Muscle of back (tissue), 11 donors: Measurements from ENCODE around the gene RGS5. TPM values are rescaled to one million over a fixed set of nuclear protein-coding genes. Genes with fewer than 3 reads are reported as not detected.

Experiments
- DNase-seq, 3 donors: peaks; one replicate each; pipeline versions ENCODE4 v3.0.0 to v3.0.0-alpha.2; 2013
- polyA plus RNA-seq, 10 donors: library from polyadenylated mRNA; unstranded; fragments of 120-200 nt; gene quantifications; one replicate each; pipeline ENCODE4 v1.2.1, GENCODE V29; 2013; ENCODE audit not compliant: insufficient read length in 10 of 10

Gene RGS5
- polyA plus RNA-seq, 10 donors, result 25.0 to 79.4 (median 40.3) TPM

DNA sequence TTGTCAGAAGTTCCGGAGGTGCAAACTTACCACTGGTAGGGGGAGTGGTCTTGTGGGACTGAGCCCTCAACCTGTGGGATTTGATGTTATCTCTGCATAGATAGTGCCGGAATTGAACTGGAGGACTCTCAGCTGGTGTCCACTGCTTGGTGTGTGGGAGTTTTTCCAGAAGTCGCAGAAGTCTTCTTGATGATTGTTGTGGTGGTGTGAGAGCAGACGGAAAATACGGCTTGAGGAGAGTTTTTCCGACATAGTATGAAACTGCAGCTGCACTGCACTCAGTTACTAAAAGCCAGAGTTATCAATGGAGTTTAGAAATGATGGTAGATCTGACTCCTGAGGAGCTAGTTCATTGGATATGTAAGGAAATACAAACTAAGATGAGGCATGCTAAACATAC lies 14.9 kb downstream of the RGS5 start:
- no peak for DNase-seq

DNA sequence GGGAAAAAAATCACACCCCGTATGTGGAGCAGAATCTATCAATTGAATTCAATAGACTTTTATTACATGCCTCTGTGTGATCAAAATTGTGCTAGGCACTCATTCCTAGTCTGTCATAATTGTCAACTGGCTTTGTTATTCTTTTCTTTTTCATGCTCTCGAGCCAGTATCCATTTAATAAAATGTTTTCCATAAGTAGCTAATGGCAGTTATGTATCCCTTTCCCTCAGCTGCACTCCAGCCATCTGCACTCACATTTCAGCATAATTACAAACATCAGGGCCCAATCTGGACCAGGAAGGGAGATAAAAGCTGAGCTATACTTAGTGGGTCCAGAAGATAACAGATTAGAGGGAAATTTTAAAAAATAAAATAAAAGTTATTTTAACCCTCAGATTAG lies 15.9 kb downstream of the RGS5 start:
- DNase-seq, result no peak

DNA sequence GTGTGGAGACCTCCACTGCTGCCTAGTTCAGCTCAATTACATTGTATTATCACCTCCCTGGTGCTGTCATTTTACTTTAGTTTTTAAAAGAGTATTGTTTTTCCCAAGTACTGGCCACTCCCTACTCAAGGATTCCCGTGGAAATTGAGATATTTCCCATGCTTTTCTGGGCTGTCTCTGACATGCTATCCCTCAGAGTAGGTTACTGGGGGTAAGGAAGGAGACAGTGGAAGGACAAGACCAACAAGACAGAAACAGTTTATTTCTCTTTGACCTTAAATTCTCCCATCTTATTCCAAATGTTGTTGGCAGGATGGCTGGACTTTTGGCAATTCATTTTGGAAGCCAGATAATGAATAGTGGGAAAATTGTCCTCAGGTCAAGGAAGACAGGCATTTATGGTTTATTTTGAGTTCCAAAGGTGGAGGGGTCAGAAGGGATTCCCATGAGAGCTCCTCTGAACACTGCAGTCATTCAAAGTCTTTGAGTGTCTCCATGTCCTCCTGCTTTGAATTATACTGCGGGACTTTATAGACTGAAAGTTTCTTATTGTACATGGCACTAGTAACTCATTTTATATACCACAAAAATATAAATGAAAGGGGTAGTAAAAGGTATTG lies 20.3 kb downstream of the RGS5 start:
- DNase-seq, result no peak

DNA sequence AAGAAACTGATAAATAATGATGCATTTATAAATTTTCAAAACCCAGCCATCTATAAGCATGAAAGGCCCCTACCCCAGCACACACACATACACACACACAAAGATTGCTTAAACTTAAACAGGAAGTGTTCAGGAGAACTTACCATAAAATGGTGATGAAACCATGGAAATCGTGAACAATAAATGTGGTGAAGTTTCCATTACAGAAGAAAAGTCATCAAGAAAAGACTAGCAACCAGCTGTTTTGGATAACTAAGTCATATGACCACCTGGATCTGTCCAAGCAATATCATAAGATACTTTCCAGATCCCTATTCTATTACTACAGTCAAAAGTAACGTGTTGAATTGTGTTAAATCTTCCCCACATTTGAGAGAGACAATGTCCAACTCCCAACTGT lies 24.1 kb downstream of the RGS5 start:
- no peak for DNase-seq

DNA sequence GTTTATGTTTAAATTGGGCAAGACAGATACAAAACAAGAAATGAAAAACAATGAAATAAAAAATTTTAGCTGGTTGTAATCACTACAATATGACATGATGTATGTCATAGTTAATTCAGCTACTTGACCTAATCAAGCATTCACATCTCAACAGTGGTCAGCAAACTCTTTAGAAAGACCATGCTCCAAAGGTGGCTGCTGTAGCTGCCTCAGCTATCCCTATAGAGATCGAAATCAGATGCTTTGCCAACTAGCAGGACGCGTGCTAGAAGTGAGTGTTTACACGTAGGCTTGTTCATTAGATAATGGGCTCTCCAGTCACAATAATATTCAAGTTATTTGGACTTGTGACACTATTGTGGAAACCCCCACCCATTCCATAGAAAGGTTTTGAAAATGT lies 25.9 kb downstream of the RGS5 start:
- DNase-seq, result no peak

DNA sequence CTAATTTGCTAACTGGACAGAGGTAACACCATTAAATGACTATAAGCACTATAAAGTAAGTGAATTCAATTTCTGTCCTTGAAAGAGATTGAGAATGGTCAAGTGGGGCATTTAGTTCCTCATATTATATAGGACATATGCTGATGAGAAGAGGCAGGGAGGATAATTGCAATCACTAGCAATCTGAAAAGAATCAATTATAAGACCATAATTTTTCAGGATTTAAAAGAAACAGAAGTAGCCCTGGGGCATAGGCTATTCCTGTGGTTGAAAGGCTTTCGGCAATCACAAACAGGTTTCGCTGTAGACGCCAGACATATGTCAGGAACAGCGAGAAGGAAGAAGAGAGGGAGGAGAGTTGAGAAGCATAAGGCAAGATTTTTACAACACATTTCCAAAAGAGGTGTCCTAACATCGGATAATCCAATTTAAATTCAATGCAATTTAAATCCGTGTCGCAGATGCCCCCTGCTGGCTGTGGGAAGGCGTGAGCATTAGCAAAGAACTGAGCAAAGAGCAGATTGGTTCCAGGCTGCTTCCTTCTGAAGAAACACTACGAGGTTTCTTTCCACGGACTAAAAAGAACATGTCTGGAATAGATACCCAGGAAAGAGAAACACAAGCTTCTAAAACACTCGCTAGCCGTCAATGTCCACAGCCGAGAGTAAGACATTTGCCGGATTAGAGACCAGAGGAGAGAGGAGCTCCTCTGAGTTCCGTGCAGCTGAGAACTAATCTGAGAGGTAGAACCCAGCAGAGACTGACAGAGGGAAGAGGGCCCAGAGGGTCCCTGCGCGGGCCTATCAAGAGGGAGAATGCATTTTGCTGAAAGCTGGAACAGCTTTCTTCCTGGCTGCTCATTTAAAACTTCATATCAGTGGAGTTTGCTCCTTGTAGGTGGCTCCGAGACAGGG lies 27.9 kb downstream of the RGS5 start:
- peak; percentile 37 to 67 (median 55) for DNase-seq

DNA sequence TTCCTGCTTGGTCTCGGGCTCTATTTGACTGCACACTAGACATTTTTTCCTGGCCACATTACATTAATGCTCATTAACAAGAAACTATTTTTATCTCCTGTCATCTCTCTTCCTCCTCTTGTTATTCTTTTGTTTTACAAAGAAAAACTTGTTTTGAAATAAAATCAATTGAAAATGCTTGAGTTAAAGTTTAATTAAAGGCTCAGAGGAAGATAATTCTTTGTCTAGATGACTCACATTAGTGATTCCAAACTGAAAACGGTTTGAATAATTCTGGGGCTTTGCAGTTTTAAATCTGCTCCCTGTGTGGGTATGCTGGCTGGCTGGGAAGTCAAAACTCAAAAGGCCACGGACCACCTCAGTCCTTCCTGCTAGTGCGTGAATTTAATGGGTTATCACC lies 29.6 kb downstream of the RGS5 start:
- DNase-seq, result no peak

DNA sequence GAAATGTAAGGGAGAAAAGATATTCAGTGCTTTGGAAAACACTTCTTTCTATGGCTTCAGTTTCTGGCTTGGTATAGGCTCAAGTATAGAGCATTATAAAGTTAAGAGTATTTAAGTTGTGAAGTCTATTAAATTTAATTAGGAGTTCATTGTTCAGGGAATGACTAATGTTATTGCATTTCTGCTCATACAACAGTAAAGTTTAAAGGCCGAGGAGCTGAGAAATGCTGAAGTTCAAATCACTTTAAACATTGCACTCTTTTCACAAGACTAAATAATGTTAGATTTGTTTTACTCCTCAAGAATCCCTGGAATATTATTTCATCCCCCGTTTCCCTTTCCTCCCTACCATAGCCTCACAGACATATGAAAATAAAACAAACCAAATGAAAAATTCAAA lies 30.1 kb downstream of the RGS5 start:
- DNase-seq, result no peak

DNA sequence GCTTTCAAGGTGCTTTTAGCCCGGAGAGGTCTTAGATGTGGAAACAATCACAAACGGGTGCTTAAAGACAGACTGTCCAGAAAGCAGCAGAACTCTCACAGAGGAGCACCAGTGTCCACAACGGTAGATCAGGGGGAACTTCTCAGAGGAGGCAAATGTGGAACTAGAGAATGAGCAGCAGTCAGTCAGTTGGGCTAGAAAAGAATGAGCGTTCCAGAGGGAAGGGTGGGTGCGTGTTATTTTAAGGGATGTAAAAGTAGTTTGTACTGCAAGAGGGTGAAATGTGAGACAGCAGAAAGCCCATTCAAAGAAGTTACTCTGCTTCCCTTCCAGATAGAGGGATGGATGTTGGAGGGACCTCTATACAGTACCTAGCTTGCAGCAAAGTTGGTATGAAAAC lies 30.9 kb downstream of the RGS5 start:
- DNase-seq, result no peak

DNA sequence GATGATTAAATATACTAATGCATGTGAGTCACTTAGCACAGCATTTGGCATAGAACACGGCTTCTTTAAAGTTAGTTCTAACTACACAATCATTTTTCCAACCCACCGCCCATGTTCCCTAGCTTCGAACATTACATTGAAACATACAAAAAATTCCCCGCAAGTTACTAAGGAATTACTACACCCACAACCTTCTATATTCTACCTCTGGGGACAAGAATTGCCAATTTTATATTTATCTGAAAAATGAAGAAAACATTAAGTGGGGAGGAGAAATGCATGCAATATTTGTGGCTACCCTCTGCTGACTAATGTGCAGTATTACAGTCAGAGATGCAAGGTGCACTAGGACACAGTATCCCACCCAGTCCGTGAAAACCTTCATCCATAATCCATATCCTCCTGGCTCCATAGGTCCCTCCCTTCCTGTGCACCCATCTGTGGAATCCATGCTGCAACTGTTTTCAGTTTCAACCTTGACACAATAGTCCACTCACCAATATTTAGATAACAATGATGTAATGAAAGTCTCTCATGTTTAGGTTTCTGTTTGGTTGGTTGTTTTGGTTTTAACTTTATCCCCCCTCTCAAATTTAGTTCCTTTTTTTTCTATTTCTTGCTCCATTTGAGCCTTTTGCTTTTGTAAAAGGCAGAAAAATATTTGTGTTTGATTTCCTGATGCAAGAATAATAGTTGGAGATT lies 31.6 kb downstream of the RGS5 start:
- DNase-seq, result no peak

DNA sequence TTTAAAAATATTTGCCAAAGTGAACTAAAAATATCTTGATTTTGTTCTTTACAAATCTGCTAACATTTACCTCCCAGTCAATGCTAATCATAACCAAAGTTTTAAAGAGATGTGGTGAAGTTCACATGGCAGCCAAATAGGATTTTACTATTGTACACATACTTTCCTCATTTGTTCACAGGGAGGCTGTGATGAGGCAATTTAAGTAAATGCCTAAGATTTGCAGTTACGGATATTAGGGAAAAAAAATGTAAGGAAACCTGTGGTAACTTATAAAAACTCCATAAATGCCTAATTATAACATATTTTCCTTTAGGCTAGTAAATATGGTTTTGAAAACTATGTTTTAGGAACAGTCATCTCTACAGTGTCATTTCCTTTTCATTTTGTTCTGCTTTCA lies 32.4 kb downstream of the RGS5 start:
- DNase-seq, result no peak

DNA sequence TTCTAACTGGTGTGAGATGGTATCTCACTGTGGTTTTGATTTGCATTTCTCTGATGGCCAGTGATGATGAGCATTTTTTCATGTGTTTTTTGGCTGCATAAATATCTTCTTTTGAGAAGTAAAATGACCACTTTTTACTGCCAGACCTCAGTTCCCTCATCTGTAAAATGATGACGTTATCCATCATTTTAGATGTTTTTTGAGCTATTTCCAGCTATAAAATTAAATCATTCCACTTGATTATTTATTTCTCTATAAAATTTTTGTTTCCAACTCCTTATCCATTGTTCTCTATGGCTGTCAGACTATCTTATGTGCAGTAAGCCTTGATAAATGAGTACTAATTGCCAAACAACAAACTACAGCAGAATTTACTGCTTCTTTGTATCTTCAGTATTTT lies 33.2 kb downstream of the RGS5 start:
- no peak for DNase-seq

DNA sequence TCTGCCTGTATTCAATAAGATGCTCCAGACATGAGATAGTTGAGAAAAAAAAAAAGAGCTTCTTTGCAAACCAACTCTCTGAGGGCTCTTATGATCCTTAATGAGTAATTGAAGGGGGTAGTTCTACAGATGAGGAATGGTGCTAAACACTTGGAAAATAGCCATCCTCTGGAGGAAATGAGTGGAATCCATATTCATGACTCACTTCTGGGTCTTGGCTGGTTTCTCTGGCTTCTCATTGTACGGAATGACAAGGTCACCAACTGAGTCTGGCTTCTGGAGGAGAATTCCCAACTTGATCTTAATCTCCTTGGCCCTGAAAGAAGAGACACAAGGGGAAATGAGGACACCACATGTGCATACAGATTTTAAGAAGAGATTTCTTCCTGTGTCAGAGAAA lies 34.7 kb downstream of the RGS5 start:
- DNase-seq, result peak; percentile 14 to 96 (median 37)

DNA sequence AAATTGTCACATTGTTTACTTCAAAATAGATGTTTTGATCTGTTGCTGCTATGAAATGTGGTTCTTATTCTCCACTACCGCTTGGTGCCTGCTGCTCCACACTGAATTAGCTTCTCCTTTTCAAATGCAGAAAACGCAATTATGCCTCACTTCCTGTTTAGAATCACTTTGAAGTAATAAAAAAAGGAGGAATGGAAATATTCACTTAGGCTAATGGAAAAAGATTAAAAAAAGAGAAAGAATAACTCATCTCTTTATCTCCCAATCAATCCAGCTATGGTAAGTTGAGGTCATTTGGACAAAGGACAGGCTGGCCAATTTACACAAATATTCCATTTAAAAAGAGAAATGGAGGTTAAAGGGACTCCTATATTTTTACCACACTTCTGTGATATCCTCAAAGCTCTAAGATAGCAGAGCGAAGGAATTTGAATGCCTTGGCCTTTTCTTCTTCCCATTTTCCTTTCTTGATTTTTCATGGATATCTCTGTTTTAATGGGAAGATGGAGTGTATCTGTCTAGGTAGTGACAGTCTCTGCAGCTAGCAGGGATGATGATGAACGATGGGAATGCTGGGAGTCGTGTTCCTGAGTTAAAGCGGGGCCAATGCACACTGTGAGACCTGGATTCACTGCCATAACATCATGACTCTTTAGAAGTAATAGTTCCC lies 35.7 kb downstream of the RGS5 start:
- no peak for DNase-seq

DNA sequence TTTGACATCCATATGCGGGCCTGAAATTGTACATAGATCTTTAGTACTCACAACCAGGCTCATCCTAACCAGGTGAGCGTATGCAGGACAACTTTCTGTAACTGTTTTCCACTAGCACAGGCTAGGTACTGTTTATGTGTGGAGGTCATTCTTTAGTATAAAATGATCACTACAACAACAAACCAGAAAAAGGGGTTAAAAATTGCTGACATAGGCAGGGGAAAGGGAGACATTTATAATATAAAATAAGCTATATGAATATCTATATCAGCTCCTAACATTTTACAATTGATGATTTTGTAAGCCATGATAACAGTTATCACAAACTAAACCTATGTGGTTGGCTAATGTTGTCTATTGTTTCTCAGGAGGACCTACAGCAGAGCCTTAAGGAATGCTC lies 37.6 kb downstream of the RGS5 start:
- no peak for DNase-seq

DNA sequence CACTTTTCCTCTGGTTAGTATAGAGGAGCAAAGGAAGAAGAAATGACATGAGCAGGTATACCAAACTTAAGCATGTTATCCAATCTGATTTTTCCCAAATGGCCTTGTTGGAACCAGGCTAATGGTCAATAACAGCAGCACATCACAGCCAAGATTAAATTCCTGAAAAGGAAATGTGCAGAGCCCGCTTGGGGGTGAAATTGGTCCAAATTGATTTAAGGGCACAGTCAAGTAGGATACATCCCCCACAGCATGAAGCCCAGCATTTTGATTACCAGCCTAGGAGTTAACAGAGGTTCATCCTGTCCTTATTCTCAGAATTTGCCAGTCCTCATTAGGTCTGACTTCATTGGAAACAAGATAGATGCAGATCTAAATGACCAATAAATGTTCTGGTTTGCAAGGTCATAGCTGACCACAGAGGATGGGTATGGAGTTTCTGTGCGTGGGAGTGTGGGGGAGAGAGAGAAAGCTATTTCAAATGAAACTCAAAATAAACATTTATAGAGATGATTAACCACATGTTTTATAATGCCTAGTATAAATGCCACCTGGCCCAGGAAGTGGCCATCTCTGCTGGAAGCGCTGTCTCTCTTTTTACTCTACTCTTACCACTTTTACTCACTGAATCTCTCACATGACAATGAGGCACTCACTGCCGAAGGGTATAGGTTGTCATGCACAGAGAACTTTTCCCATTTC lies 38.7 kb downstream of the RGS5 start:
- no peak for DNase-seq

DNA sequence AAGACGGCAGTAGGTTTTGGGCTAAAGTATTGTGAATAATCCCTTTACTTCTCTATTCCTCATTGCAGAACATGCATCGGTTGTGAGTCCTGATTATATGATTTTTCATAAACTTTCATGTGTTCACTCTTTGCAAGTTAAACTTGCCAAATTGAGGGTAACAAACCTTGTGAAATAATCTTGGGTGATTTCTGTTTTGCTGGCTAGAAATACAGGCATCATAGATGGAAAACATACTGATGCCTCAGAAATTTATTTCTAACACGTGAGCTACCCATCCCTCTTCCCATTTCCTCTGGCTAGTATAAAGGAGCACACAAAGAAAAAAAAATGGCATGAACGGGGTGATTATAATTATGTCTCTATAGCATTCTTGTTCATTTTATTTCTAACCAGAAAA lies 39.6 kb downstream of the RGS5 start:
- DNase-seq, result no peak

DNA sequence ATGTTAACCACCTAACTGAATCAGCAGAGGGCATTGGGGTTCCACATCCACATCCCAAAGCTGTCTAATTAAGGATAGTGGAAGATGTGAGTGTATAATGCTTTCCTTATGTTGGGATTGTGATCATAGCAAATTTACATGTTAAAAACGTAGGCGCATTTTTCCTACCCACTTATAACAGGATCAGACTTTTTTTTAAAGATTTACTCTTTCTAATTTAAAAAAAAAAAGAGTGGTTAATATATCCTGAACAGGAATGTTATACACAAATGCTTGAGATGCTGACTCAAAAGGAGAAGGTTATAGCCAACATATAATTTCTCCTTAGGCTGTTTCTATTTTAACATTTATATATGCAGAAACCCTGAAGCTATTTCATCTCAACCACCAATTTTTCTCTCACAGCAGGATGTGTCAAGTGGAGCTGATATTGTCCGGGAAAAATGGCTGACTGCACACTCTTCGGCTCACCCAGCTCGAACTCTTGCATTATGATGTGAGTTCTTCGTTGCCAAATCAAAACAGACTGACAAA lies 40.3 kb downstream of the RGS5 start:
- DNase-seq, result peak in 1 of 3 donors; percentile 64

DNA sequence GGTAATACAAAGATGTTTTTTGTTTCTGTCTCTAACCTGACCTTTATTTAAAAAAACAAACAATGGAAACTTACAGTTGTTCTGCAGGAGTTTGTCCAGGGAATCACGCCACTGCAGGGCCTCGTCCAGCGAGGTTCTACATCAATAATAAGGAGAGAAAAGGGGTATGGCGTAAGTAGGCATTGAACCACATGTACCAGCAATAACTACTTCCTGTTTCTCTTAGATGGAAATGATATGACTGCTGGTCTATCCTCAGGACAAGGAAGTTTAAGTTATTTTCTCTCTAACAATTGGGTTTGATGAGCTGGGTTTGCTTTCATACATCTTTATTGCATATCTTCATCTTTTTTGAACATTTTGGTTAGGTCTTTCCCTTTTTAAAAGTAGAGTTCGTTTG lies 40.9 kb downstream of the RGS5 start:
- DNase-seq, result no peak

DNA sequence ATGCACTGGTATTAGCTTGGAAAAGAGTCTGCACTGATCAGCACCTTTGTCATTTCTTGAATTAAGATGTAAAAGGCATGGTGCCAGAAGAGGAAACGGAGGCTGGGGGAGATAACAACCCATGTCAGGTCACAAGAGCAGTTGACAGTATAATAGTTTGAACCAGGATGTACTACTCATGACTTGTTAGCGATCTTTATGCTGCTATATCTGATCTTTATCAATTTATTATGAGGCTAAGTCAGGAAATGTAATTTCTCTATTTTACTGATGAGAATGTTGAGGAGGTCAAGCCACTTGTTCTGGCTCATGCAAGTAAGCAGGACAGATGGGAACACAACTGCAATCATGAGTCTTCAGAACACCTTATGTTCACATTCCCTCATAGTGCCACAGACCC lies 41.4 kb downstream of the RGS5 start:
- no peak for DNase-seq

DNA sequence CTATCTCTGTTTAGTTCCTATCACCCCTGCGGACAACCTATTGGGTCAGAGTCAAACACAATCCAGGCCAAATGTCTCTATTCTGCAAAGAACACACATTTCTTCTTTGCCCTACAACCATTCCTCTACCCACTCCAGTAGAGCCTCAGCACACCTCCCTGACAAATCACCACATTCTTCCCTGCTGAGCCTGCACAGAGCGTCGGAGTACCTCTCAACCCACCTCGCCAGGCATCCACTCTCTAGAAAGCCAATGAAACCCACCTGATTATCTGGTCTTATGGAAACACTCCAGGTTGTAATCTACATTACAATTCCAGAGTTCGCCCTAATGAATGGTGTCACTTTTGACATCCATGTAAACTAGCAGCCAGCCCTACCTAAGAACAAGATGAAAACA lies 47.1 kb downstream of the RGS5 start:
- no peak for DNase-seq
